HFF-Myc (cell line): ENCODE results near the gene CUX1.

ENCODE experiments used
- DNase-seq: peaks from one replicate; pipeline ENCODE4 v3.0.0-alpha.2; 2011; ENCODE audit warnings: low read depth; ENCODE audit errors: extremely low read depth
- H3K4me3 ChIP-seq: replicated peaks from 2 replicates; pipeline ENCODE4 v1.5.1; 2011; ENCODE audit warnings: low read depth, mild to moderate bottlenecking, control low read depth, low read length
- CTCF ChIP-seq: IDR thresholded peaks from 2 replicates; pipeline ENCODE4 v1.5.1; 2012; ENCODE audit warnings: mild to moderate bottlenecking, low read depth, low read length, control low read depth; ENCODE audit errors: missing control alignments

Gene CUX1

GRCh38 chr7:101954499-101954898, 137.1 kb downstream of the CUX1 start:
- no peak for TF ChIP-seq CTCF
- H3K4me3 ChIP-seq = no peak overlapping the region
- DNase-seq = no peak

GRCh38 chr7:101956130-101956529, 138.7 kb downstream of the CUX1 start:
- H3K4me3 ChIP-seq = no peak overlapping the region
- TF ChIP-seq CTCF = no peak

GRCh38 chr7:101957744-101958525, 140.5 kb downstream of the CUX1 start:
- no peak for TF ChIP-seq CTCF
- no peak for DNase-seq
- no peak overlapping the region for H3K4me3 ChIP-seq

More at GRCh38 chr7:101956130-101956529, 138.7 kb downstream of the CUX1 start:
- DNase-seq = no peak

GRCh38 chr7:101959342-101959741, 141.9 kb downstream of the CUX1 start:
- no peak overlapping the region for H3K4me3 ChIP-seq
- DNase-seq = no peak
- no peak for TF ChIP-seq CTCF

- no peak overlapping the region for H3K4me3 ChIP-seq
- no peak for TF ChIP-seq CTCF
- DNase-seq = no peak
These were observed 142.4 kb downstream of the CUX1 start for GRCh38 chr7:101959829-101960228.

- no peak overlapping the region for H3K4me3 ChIP-seq
- no peak for DNase-seq
- TF ChIP-seq CTCF = no peak
These were observed 142.9 kb downstream of the CUX1 start for GRCh38 chr7:101960323-101960722.
